ENCODE data around the gene DOP1B. TPM values are rescaled to one million over a fixed set of nuclear protein-coding genes. Genes with fewer than 3 reads are reported as not detected.
A peak's percentile ranks its signal among the peaks of the same experiment; 100 is the strongest.

DOP1B gene
- polyA plus RNA-seq (2013, experiment 1 of 4), result 9.4 TPM
- polyA plus RNA-seq (2013, experiment 2 of 4), result 11.6 TPM
- 7.6 TPM for polyA plus RNA-seq (2013, experiment 3 of 4)
- 8.2 TPM for polyA plus RNA-seq (2013, experiment 4 of 4)

- peak within 1 kb of the TSS; percentile 83 for H3K4me3 ChIP-seq (ENCODE audit: insufficient read depth, low read depth, low read length)
- H3K4me1 ChIP-seq (ENCODE audit: control insufficient read depth, insufficient read depth, low read length), result no peaks in the 10 kb centered on the region
- H3K27ac ChIP-seq (ENCODE audit: insufficient read depth, low read depth, low read length, poor library complexity, severe bottlenecking), result peak within 1 kb of the TSS; percentile 63
- WGBS, 2 experiments, result 1% methylated on average over 83 of the region's 83 CpGs
- H3K9me3 ChIP-seq (ENCODE audit: control insufficient read depth, low read length), result no peaks in the 10 kb centered on the region
- H3K36me3 ChIP-seq (ENCODE audit: control insufficient read depth, insufficient read depth, low read length), result no peaks in the 10 kb centered on the region
- H3K27me3 ChIP-seq (ENCODE audit: control insufficient read depth, insufficient read depth, low read length, poor library complexity, severe bottlenecking), result peaks cover 31% of the 10 kb centered on the region
Measured at GRCh38 chr21:36156815-36157670, at the start of gene DOP1B. Gene DOP1B (plus strand): TSS chr21:36156824. CDS start chr21:36164734, 7,910 bp downstream.

GRCh38 chr21:36109868-36110267 lies 46.8 kb upstream of the DOP1B start:
- Histone ChIP-seq H3K4me3 (ENCODE audit: insufficient read depth, low read depth, low read length) (no peak overlapping the region), H3K36me3 (ENCODE audit: control insufficient read depth, insufficient read depth, low read length) (no peaks in the 10 kb centered on the region), H3K27me3 (ENCODE audit: control insufficient read depth, insufficient read depth, low read length, poor library complexity, severe bottlenecking) (no peaks in the 10 kb centered on the region), H3K27ac (ENCODE audit: insufficient read depth, low read depth, low read length, poor library complexity, severe bottlenecking) (no peak overlapping the region), H3K9me3 (ENCODE audit: control insufficient read depth, low read length) (no peaks in the 10 kb centered on the region), H3K4me1 (ENCODE audit: control insufficient read depth, insufficient read depth, low read length) (no peaks in the 10 kb centered on the region)
- 92 to 96% methylated on average over 9 to 10 of the region's 10 CpGs for WGBS, 2 experiments

GRCh38 chr21:36111238-36111637 lies 45.4 kb upstream of the DOP1B start:
- Histone ChIP-seq H3K4me3 (ENCODE audit: insufficient read depth, low read depth, low read length) (no peak overlapping the region), H3K9me3 (ENCODE audit: control insufficient read depth, low read length) (no peaks in the 10 kb centered on the region), H3K4me1 (ENCODE audit: control insufficient read depth, insufficient read depth, low read length) (no peaks in the 10 kb centered on the region), H3K27me3 (ENCODE audit: control insufficient read depth, insufficient read depth, low read length, poor library complexity, severe bottlenecking) (no peaks in the 10 kb centered on the region), H3K27ac (ENCODE audit: insufficient read depth, low read depth, low read length, poor library complexity, severe bottlenecking) (no peak overlapping the region), H3K36me3 (ENCODE audit: control insufficient read depth, insufficient read depth, low read length) (no peaks in the 10 kb centered on the region)
- 94% methylated on average over 8 of the region's 8 CpGs for WGBS, 2 experiments

- Histone ChIP-seq H3K27ac (ENCODE audit: insufficient read depth, low read depth, low read length, poor library complexity, severe bottlenecking) (no peak overlapping the region), H3K27me3 (ENCODE audit: control insufficient read depth, insufficient read depth, low read length, poor library complexity, severe bottlenecking) (no peaks in the 10 kb centered on the region), H3K4me1 (ENCODE audit: control insufficient read depth, insufficient read depth, low read length) (no peaks in the 10 kb centered on the region), H3K36me3 (ENCODE audit: control insufficient read depth, insufficient read depth, low read length) (no peaks in the 10 kb centered on the region), H3K4me3 (ENCODE audit: insufficient read depth, low read depth, low read length) (no peak overlapping the region), H3K9me3 (ENCODE audit: control insufficient read depth, low read length) (no peaks in the 10 kb centered on the region)
- WGBS, 2 experiments, result 88 to 90% methylated on average over 17 of the region's 17 CpGs
Measured at GRCh38 chr21:36113647-36114428, 42.8 kb upstream of the DOP1B start.

- 88 to 89% methylated on average over 5 to 6 of the region's 6 CpGs for WGBS, 2 experiments
- Histone ChIP-seq H3K36me3 (ENCODE audit: control insufficient read depth, insufficient read depth, low read length) (no peaks in the 10 kb centered on the region), H3K27me3 (ENCODE audit: control insufficient read depth, insufficient read depth, low read length, poor library complexity, severe bottlenecking) (no peaks in the 10 kb centered on the region), H3K27ac (ENCODE audit: insufficient read depth, low read depth, low read length, poor library complexity, severe bottlenecking) (no peak overlapping the region), H3K9me3 (ENCODE audit: control insufficient read depth, low read length) (no peaks in the 10 kb centered on the region), H3K4me1 (ENCODE audit: control insufficient read depth, insufficient read depth, low read length) (no peaks in the 10 kb centered on the region), H3K4me3 (ENCODE audit: insufficient read depth, low read depth, low read length) (no peak overlapping the region)
Measured at GRCh38 chr21:36115138-36115730, 41.4 kb upstream of the DOP1B start.

GRCh38 chr21:36117286-36117741 lies 39.3 kb upstream of the DOP1B start:
- Histone ChIP-seq H3K27ac (ENCODE audit: insufficient read depth, low read depth, low read length, poor library complexity, severe bottlenecking) (no peak overlapping the region), H3K4me1 (ENCODE audit: control insufficient read depth, insufficient read depth, low read length) (no peaks in the 10 kb centered on the region), H3K27me3 (ENCODE audit: control insufficient read depth, insufficient read depth, low read length, poor library complexity, severe bottlenecking) (no peaks in the 10 kb centered on the region), H3K4me3 (ENCODE audit: insufficient read depth, low read depth, low read length) (no peak overlapping the region), H3K36me3 (ENCODE audit: control insufficient read depth, insufficient read depth, low read length) (no peaks in the 10 kb centered on the region), H3K9me3 (ENCODE audit: control insufficient read depth, low read length) (no peaks in the 10 kb centered on the region)
- WGBS, 2 experiments, result 90% methylated on average over 2 of the region's 2 CpGs

GRCh38 chr21:36120304-36120888 lies 36.2 kb upstream of the DOP1B start:
- Histone ChIP-seq H3K4me3 (ENCODE audit: insufficient read depth, low read depth, low read length) (no peak overlapping the region), H3K9me3 (ENCODE audit: control insufficient read depth, low read length) (no peaks in the 10 kb centered on the region), H3K4me1 (ENCODE audit: control insufficient read depth, insufficient read depth, low read length) (no peaks in the 10 kb centered on the region), H3K36me3 (ENCODE audit: control insufficient read depth, insufficient read depth, low read length) (no peaks in the 10 kb centered on the region), H3K27me3 (ENCODE audit: control insufficient read depth, insufficient read depth, low read length, poor library complexity, severe bottlenecking) (no peaks in the 10 kb centered on the region), H3K27ac (ENCODE audit: insufficient read depth, low read depth, low read length, poor library complexity, severe bottlenecking) (no peak overlapping the region)
- WGBS, 2 experiments, result 93 to 95% methylated on average over 7 of the region's 7 CpGs

GRCh38 chr21:36122977-36123376 lies 33.6 kb upstream of the DOP1B start:
- WGBS, 2 experiments, result 79 to 88% methylated on average over 1 to 4 of the region's 4 CpGs
- Histone ChIP-seq H3K4me1 (ENCODE audit: control insufficient read depth, insufficient read depth, low read length) (no peaks in the 10 kb centered on the region), H3K9me3 (ENCODE audit: control insufficient read depth, low read length) (no peaks in the 10 kb centered on the region), H3K27me3 (ENCODE audit: control insufficient read depth, insufficient read depth, low read length, poor library complexity, severe bottlenecking) (no peaks in the 10 kb centered on the region), H3K4me3 (ENCODE audit: insufficient read depth, low read depth, low read length) (no peak overlapping the region), H3K36me3 (ENCODE audit: control insufficient read depth, insufficient read depth, low read length) (no peaks in the 10 kb centered on the region), H3K27ac (ENCODE audit: insufficient read depth, low read depth, low read length, poor library complexity, severe bottlenecking) (no peak overlapping the region)

- Histone ChIP-seq H3K4me1 (ENCODE audit: control insufficient read depth, insufficient read depth, low read length) (no peaks in the 10 kb centered on the region), H3K27me3 (ENCODE audit: control insufficient read depth, insufficient read depth, low read length, poor library complexity, severe bottlenecking) (peaks cover 2% of the 10 kb centered on the region), H3K9me3 (ENCODE audit: control insufficient read depth, low read length) (no peaks in the 10 kb centered on the region), H3K27ac (ENCODE audit: insufficient read depth, low read depth, low read length, poor library complexity, severe bottlenecking) (no peak overlapping the region), H3K36me3 (ENCODE audit: control insufficient read depth, insufficient read depth, low read length) (no peaks in the 10 kb centered on the region), H3K4me3 (ENCODE audit: insufficient read depth, low read depth, low read length) (no peak overlapping the region)
- WGBS, 2 experiments, result 98 to 100% methylated on average over 2 of the region's 2 CpGs
Measured at GRCh38 chr21:36124395-36124794, 32.2 kb upstream of the DOP1B start.
